Tibial nerve (tissue), 4 donors: Measurements from ENCODE around the gene GNMT. TPM values are rescaled to one million over a fixed set of nuclear protein-coding genes. Genes with fewer than 3 reads are reported as not detected.

Source experiments
- DNase-seq, 2 donors: peaks; one replicate each; pipeline ENCODE4 v3.0.0-alpha.2; 2019; ENCODE audit warnings: low spot score in 2 of 2
- H3K27ac ChIP-seq, 4 donors: fragments of 200-600 bp; sonication (generic) in 3 of 4; one replicate each; pipeline ENCODE4 v1.5.1; 2017 to 2019; ENCODE audit warnings: mild to moderate bottlenecking in 1 of 4
- H3K27me3 ChIP-seq, 2 donors: fragments of 200-600 bp; sonication (generic) in 1 of 2; one replicate each; pipeline versions ENCODE4 v1.5.1 to v1.6.0; 2017 to 2019
- H3K36me3 ChIP-seq, 3 donors: fragments of 200-600 bp; sonication (generic); one replicate each; pipeline ENCODE4 v1.5.1; 2018 to 2019
- H3K4me1 ChIP-seq, 4 donors: fragments of 200-600 bp; sonication (generic) in 3 of 4; one replicate each; pipeline ENCODE4 v1.5.1; 2017 to 2019
- H3K4me3 ChIP-seq, 4 donors: fragments of 200-600 bp; sonication (generic) in 3 of 4; one replicate each; pipeline ENCODE4 v1.5.1; 2017 to 2019; ENCODE audit warnings: mild to moderate bottlenecking in 1 of 4, moderate library complexity in 1 of 4
- H3K9me3 ChIP-seq, 4 donors: fragments of 200-600 bp; sonication (generic) in 3 of 4; one replicate each; pipeline ENCODE4 v1.5.1; 2017 to 2019
- EP300 ChIP-seq, 2 donors: sonication (generic); formaldehyde crosslinking; IDR thresholded peaks; one replicate each; pipeline ENCODE4 v1.6.1; 2017; ENCODE audit warnings: antibody characterized with exemption in 2 of 2, mild to moderate bottlenecking in 1 of 2
- POLR2A ChIP-seq, 2 donors: fragments of 450-650 bp; IDR thresholded peaks; one replicate each; pipeline ENCODE4 v1.6.1; 2017; ENCODE audit warnings: antibody characterized with exemption in 2 of 2, mild to moderate bottlenecking in 2 of 2, moderate library complexity in 2 of 2
- WGBS, 2 donors: methylation state at CpG; one replicate each; pipeline ENCODE4 v1.1.5; 2018; 5-methylcytosine and 5-hydroxymethylcytosine counted together
- total RNA-seq, 4 donors: library from RNA; depleted of rRNA; stranded (reverse); fragments of >200 nt; gene quantifications; one replicate each; pipeline ENCODE4 v1.1.0, GENCODE V29; 2016
- TF ChIP-seq, protein P1 (sequence below), 5 experiments: fragments of 200-600 bp in 3 of 5; fragments of 450-650 bp in 2 of 5; sonication (generic) in 3 of 5; IDR thresholded peaks; one replicate each; pipeline ENCODE4 v1.5.1; 2016 to 2019; ENCODE audit warnings: antibody characterized with exemption in 5 of 5, mild to moderate bottlenecking in 3 of 5, moderate library complexity in 2 of 5

The GNMT gene
- total RNA-seq, 4 donors from 2014 or later, result 2.0 to 3.1 (median 2.1) TPM; not detected in 1

DNA sequence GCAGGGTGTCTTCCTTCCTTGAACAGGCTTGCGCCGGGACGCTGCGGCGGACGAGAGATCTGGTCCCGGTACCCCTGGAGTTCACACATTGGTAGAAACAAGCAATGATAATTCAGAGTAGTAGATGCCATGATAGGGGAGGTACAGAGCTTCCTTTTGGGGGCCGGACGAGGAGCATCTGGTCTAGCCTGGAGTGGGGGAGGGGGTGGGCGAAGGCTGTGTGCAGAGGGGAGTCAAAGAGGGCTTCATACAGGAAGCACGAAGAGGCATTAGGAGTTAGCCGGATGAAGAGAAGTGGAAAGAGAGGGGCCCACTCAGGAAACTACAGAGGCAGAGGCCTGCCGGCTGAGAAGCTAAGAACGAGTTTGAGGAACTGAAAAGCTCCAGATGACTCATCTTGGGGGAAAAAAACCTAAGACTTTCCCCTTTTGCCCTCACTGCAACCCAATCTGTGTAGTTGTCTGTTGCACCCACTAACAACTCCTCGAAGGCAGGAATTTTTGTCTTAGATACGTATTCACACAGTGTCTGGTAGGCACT is 30.7 kb upstream of the GNMT start:
- H3K27me3 ChIP-seq, result peaks cover 2 to 10% of the 10 kb centered on the region in 2 donors
- TF ChIP-seq POLR2A (IDR thresholded peaks at IDR 0.05), result no peak
- TF ChIP-seq, protein P1, sequence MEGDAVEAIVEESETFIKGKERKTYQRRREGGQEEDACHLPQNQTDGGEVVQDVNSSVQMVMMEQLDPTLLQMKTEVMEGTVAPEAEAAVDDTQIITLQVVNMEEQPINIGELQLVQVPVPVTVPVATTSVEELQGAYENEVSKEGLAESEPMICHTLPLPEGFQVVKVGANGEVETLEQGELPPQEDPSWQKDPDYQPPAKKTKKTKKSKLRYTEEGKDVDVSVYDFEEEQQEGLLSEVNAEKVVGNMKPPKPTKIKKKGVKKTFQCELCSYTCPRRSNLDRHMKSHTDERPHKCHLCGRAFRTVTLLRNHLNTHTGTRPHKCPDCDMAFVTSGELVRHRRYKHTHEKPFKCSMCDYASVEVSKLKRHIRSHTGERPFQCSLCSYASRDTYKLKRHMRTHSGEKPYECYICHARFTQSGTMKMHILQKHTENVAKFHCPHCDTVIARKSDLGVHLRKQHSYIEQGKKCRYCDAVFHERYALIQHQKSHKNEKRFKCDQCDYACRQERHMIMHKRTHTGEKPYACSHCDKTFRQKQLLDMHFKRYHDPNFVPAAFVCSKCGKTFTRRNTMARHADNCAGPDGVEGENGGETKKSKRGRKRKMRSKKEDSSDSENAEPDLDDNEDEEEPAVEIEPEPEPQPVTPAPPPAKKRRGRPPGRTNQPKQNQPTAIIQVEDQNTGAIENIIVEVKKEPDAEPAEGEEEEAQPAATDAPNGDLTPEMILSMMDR (IDR thresholded peaks at IDR 0.05), result no peak
- no peak for TF ChIP-seq EP300 (IDR thresholded peaks at IDR 0.05)
- peak overlapping the region; percentile 65 to 88 (median 84) for H3K4me3 ChIP-seq
- 1 to 2% methylated on average over 16 of the region's 16 CpGs for WGBS, 2 donors
- DNase-seq, result peak in 1 of 2 donors; percentile 13
- peak overlapping the region; percentile 85 to 96 (median 90) for H3K27ac ChIP-seq
- peaks cover 0 to 40% (median 22%) of the 10 kb centered on the region in 4 donors for H3K4me1 ChIP-seq
- peaks cover 0 to 11% (median 8%) of the 10 kb centered on the region in 3 donors for H3K36me3 ChIP-seq
- H3K9me3 ChIP-seq, result no peaks in the 10 kb centered on the region

GRCh38 chr6:42932412-42932811 is 28.1 kb upstream of the GNMT start:
- no peak for DNase-seq
- TF ChIP-seq EP300 (IDR thresholded peaks at IDR 0.05) (no peak), POLR2A (IDR thresholded peaks at IDR 0.05) (no peak)
- TF ChIP-seq, protein P1 (IDR thresholded peaks at IDR 0.05), result no peak
- Histone ChIP-seq H3K27ac (peak overlapping the region in 1 of 4 donors; percentile 32), H3K4me3 (no peak overlapping the region), H3K9me3 (no peaks in the 10 kb centered on the region), H3K4me1 (peaks cover 0 to 40% (median 22%) of the 10 kb centered on the region in 4 donors), H3K27me3 (no peaks in the 10 kb centered on the region), H3K36me3 (peaks cover 0 to 36% (median 20%) of the 10 kb centered on the region in 3 donors)
- WGBS, 2 donors, result 83 to 86% methylated on average over 3 of the region's 3 CpGs

DNA sequence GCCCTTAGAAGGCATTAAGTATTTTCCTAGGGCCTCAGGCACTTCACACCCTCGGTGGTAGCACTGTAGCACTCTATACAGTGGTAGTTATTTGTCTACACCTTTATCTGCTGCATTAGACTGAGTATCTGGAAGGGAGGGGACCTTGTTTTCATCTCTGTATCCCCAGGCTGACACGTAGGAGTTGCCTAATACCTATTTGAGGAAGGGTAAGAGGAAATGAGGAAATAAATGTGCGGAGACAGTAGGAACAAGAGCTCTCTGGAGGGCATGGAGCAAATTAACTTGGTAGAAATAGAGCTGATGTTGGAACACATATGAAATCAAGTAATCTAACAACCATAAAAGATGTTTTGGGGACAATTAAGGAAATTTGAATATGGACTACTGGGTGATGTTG is 27.3 kb upstream of the GNMT start:
- H3K27me3 ChIP-seq, result no peaks in the 10 kb centered on the region
- DNase-seq, result no peak
- H3K27ac ChIP-seq, result no peak overlapping the region
- H3K9me3 ChIP-seq, result no peaks in the 10 kb centered on the region
- peaks cover 0 to 44% (median 27%) of the 10 kb centered on the region in 3 donors for H3K36me3 ChIP-seq
- TF ChIP-seq EP300 (IDR thresholded peaks at IDR 0.05) (peak in 1 of 2 donors; percentile 8), POLR2A (IDR thresholded peaks at IDR 0.05) (no peak)
- 50 to 56% methylated on average over 3 of the region's 3 CpGs for WGBS, 2 donors
- H3K4me1 ChIP-seq, result peaks cover 0 to 37% (median 22%) of the 10 kb centered on the region in 4 donors
- no peak overlapping the region for H3K4me3 ChIP-seq

DNA sequence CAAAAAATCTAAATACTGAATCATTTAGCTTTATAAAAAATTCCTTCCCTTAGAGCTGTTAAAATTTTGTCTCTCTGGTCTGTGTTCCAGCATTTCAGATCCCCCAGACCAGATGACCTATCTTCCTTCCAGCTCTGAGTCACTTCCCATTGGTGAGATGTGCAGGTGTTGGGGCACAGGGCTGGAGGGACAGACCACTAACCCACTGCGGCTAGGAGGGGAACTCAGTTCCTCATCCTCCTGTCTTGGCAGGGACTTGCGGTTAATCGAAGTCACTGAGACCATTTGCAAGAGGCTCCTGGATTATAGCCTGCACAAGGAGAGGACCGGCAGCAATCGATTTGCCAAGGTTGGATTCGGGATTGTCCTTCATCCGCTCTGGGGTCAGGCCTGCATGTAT is 25.2 kb upstream of the GNMT start:
- H3K9me3 ChIP-seq, result no peaks in the 10 kb centered on the region
- no peak overlapping the region for H3K27ac ChIP-seq
- WGBS, 2 donors, result 87 to 92% methylated on average over 7 of the region's 7 CpGs
- peaks cover 0 to 65% (median 27%) of the 10 kb centered on the region in 3 donors for H3K36me3 ChIP-seq
- H3K4me3 ChIP-seq, result no peak overlapping the region
- H3K27me3 ChIP-seq, result no peaks in the 10 kb centered on the region
- TF ChIP-seq EP300 (IDR thresholded peaks at IDR 0.05) (no peak), POLR2A (IDR thresholded peaks at IDR 0.05) (no peak)
- TF ChIP-seq, protein P1 (IDR thresholded peaks at IDR 0.05), result no peak
- peaks cover 0 to 33% (median 20%) of the 10 kb centered on the region in 4 donors for H3K4me1 ChIP-seq
- no peak for DNase-seq

- 89 to 90% methylated on average over 11 of the region's 11 CpGs for WGBS, 2 donors
- H3K27ac ChIP-seq, result no peak overlapping the region
- peaks cover 0 to 22% (median 9%) of the 10 kb centered on the region in 4 donors for H3K4me1 ChIP-seq
- no peaks in the 10 kb centered on the region for H3K9me3 ChIP-seq
- peaks cover 0 to 74% (median 27%) of the 10 kb centered on the region in 3 donors for H3K36me3 ChIP-seq
- H3K4me3 ChIP-seq, result no peak overlapping the region
- no peak for TF ChIP-seq EP300 (IDR thresholded peaks at IDR 0.05)
- TF ChIP-seq, protein P1 (IDR thresholded peaks at IDR 0.05), result no peak
- TF ChIP-seq POLR2A (IDR thresholded peaks at IDR 0.05), result no peak
- H3K27me3 ChIP-seq, result no peaks in the 10 kb centered on the region
- DNase-seq, result no peak
These were observed 24.2 kb upstream of the GNMT start for GRCh38 chr6:42936398-42936797.
